Sigmoid colon (tissue), 3 donors: ENCODE measurements around the gene ITPR1.

Source experiments
- POLR2A ChIP-seq, 2 donors: fragments of 450-650 bp; IDR thresholded peaks; one replicate each; pipeline ENCODE4 v1.6.1; 2016; ENCODE audit warnings: antibody characterized with exemption in 2 of 2, mild to moderate bottlenecking in 2 of 2, moderate library complexity in 2 of 2
- TF ChIP-seq, protein P1 (sequence below), 4 experiments: fragments of 450-650 bp in 3 of 4; fragments of 200-600 bp in 1 of 4; IDR thresholded peaks; one replicate each; pipeline ENCODE4 v1.5.1; 2016 to 2019; ENCODE audit warnings: antibody characterized with exemption in 4 of 4, mild to moderate bottlenecking in 3 of 4, moderate library complexity in 2 of 4

DNA sequence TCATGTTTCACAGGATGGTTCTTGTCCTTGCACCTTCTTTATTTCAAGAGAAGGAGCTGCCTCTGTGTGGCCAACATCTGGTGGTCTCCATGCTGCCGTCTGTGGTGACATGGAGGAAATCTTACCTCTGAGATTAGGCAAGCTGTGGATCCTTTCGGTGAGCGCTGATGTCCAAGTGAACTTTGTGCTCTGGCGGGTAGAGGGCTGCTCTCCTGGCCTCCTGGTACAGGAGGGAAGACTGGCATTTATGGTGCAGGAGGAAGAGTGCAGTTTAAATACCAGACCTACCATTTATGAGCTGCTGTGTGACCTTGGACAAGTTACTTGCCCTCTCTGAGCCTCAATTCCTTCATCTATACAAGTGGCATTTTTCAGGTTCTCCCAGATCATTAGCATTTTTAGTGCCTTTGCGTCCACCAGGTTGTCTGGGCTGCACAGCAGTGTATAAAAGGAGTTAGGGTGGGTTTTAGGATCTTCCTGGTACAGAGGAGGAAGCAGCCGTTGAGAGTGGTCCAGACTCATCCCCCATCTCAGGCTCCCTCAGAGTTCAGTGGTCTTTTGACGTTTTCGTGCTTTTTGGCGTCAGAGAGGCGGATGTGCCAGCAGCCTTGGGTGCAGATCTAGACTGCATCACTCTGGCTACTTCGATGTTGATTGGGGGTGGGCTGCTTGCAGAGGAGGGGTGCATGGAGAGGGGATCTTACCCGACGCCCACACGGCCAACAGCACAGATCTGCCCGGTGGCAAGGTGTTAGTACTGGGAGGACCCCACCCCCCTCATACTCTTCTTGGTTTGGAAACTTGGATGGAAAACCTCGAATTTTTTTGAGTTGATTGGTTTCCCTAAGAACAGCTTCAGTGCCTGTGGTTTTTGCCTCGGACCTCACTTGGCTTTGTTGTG is 162.2 kb downstream of the ITPR1 start:
- no peak for TF ChIP-seq POLR2A (IDR thresholded peaks at IDR 0.05)
- TF ChIP-seq, protein P1, sequence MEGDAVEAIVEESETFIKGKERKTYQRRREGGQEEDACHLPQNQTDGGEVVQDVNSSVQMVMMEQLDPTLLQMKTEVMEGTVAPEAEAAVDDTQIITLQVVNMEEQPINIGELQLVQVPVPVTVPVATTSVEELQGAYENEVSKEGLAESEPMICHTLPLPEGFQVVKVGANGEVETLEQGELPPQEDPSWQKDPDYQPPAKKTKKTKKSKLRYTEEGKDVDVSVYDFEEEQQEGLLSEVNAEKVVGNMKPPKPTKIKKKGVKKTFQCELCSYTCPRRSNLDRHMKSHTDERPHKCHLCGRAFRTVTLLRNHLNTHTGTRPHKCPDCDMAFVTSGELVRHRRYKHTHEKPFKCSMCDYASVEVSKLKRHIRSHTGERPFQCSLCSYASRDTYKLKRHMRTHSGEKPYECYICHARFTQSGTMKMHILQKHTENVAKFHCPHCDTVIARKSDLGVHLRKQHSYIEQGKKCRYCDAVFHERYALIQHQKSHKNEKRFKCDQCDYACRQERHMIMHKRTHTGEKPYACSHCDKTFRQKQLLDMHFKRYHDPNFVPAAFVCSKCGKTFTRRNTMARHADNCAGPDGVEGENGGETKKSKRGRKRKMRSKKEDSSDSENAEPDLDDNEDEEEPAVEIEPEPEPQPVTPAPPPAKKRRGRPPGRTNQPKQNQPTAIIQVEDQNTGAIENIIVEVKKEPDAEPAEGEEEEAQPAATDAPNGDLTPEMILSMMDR (IDR thresholded peaks at IDR 0.05) = no peak
